Panc1 (cell line): Measurements from ENCODE around the gene HK1.
A peak's percentile ranks its signal among the peaks of the same experiment; 100 is the strongest.

Experiments used
- TCF7L2 ChIP-seq: IDR thresholded peaks from 2 replicates; pipeline ENCODE4 v1.6.1; 2011; ENCODE audit warnings: mild to moderate bottlenecking, low read depth, low read length, inconsistent platforms
- TF ChIP-seq, protein P1 (sequence below): fragments of 450-650 bp; IDR thresholded peaks from 2 replicates; pipeline ENCODE4 v1.5.1; 2017; ENCODE audit warnings: mild to moderate bottlenecking

DNA sequence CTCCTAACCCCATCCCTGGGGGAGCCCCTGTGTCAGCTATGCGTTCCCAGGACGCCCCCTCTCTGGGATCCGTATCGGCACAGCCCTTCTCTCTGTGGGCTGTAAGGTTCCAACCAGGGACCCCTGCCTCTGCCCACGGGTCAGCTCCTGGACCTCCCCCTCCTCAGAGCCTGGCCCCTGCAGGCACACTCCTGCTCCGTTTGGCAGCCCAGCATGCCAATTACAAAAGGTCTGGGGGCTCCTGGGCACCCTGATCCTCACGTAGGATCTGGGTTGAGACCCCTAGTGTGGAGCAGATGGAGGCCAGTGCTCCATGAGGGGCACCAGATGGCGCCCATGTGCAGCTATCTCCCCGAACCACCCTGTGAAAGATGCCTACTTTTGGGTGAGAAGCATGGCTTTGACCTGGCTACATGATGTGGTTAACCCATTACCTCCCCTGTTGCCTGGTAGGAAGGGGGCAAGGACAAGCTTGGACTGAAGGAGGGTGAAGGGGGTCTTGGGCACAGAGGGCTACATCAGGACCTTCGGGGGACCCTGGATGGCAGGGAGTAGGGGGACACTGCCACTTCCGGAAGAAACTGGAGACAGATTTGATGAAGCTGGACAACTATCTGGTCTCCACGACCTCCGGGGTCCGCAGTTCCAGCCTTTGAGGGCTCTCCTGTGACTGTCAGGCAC is 129.5 kb downstream of the HK1 start:
- TF ChIP-seq TCF7L2 = no peak
- TF ChIP-seq, protein P1, sequence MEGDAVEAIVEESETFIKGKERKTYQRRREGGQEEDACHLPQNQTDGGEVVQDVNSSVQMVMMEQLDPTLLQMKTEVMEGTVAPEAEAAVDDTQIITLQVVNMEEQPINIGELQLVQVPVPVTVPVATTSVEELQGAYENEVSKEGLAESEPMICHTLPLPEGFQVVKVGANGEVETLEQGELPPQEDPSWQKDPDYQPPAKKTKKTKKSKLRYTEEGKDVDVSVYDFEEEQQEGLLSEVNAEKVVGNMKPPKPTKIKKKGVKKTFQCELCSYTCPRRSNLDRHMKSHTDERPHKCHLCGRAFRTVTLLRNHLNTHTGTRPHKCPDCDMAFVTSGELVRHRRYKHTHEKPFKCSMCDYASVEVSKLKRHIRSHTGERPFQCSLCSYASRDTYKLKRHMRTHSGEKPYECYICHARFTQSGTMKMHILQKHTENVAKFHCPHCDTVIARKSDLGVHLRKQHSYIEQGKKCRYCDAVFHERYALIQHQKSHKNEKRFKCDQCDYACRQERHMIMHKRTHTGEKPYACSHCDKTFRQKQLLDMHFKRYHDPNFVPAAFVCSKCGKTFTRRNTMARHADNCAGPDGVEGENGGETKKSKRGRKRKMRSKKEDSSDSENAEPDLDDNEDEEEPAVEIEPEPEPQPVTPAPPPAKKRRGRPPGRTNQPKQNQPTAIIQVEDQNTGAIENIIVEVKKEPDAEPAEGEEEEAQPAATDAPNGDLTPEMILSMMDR = peak; percentile 62
